Keratinocyte (primary cell): ENCODE measurements around the gene ZNF804B. TPM values are rescaled to one million over a fixed set of nuclear protein-coding genes. Genes with fewer than 3 reads are reported as not detected.

Experiments used
- DNase-seq: peaks from one replicate; pipeline ENCODE4 v3.0.0-alpha.2; 2011; ENCODE audit warnings: low read depth, missing footprints, low spot score
- FAIRE-seq: peaks from 2 replicates; lab custom pipeline; 2011; peaks lifted over from hg19 to GRCh38; lab: Jason Lieb, UNC
- H2AFZ ChIP-seq: 2 replicates; pipeline ENCODE4 v1.6.0; 2012; ENCODE audit warnings: low read length, control low read depth, inconsistent platforms; ENCODE audit not compliant: control insufficient read depth
- H3K27ac ChIP-seq: 2 replicates; pipeline ENCODE4 v1.5.1; 2011; ENCODE audit warnings: low read length; ENCODE audit not compliant: control insufficient read depth, insufficient read depth
- H3K27me3 ChIP-seq: 3 replicates; pipeline ENCODE4 v1.6.0; 2011; ENCODE audit warnings: low read length; ENCODE audit not compliant: control insufficient read depth, insufficient read depth; ENCODE audit errors: extremely low read depth
- H3K36me3 ChIP-seq, 2 experiments: 2 replicates in 1 of 2; 3 replicates in 1 of 2; pipeline ENCODE4 v1.5.1; 2011; ENCODE audit warnings: low read length in 2 of 2, mild to moderate bottlenecking in 1 of 2; ENCODE audit not compliant: control insufficient read depth in 2 of 2, insufficient read depth in 2 of 2; ENCODE audit errors: extremely low read depth in 1 of 2
- H3K4me1 ChIP-seq: 3 replicates; pipeline ENCODE4 v1.5.1; 2011; ENCODE audit warnings: low read length; ENCODE audit not compliant: control insufficient read depth, insufficient read depth; ENCODE audit errors: extremely low read depth
- H3K4me2 ChIP-seq: 3 replicates; pipeline ENCODE4 v1.6.0; 2011; ENCODE audit warnings: low read depth, low read length; ENCODE audit not compliant: control insufficient read depth, insufficient read depth; ENCODE audit errors: extremely low read depth
- H3K4me3 ChIP-seq, 3 experiments: fragments of 200-600 bp in 1 of 3; sonication (generic) in 1 of 3; 2 replicates in 2 of 3; 3 replicates in 1 of 3; pipeline ENCODE4 v1.5.1; 2011 to 2016; ENCODE audit warnings: low read length in 3 of 3, mild to moderate bottlenecking in 3 of 3, control low read depth in 2 of 3, inconsistent platforms in 1 of 3, low read depth in 1 of 3, mixed read lengths in 1 of 3, mixed run types in 1 of 3, moderate library complexity in 1 of 3; ENCODE audit not compliant: control insufficient read depth in 2 of 3, insufficient read depth in 2 of 3; ENCODE audit errors: extremely low read depth in 1 of 3
- H3K79me2 ChIP-seq: 2 replicates; pipeline ENCODE4 v1.6.0; 2012; ENCODE audit warnings: low read length; ENCODE audit not compliant: control insufficient read depth, insufficient read depth
- H3K9ac ChIP-seq: 3 replicates; pipeline ENCODE4 v1.6.0; 2011; ENCODE audit warnings: low read length; ENCODE audit not compliant: control insufficient read depth, insufficient read depth; ENCODE audit errors: extremely low read depth
- H3K9me1 ChIP-seq: 3 replicates; pipeline ENCODE4 v1.6.0; 2011; ENCODE audit warnings: low read length; ENCODE audit not compliant: control insufficient read depth, insufficient read depth; ENCODE audit errors: extremely low read depth
- H3K9me3 ChIP-seq: 2 replicates; pipeline ENCODE4 v1.5.1; 2012; ENCODE audit warnings: low read depth, low read length; ENCODE audit not compliant: control insufficient read depth
- H4K20me1 ChIP-seq: 3 replicates; pipeline ENCODE4 v1.6.0; 2011; ENCODE audit warnings: low read length; ENCODE audit not compliant: control insufficient read depth, insufficient read depth; ENCODE audit errors: extremely low read depth
- EZH2 ChIP-seq: IDR thresholded peaks from one replicate; pipeline ENCODE4 v1.6.1; 2012; ENCODE audit warnings: inconsistent platforms, mild to moderate bottlenecking, low read length, moderate library complexity
- dilution Hi-C: fragments of 300-500 bp; cut with MboI; formaldehyde crosslinking; loops from one replicate; pipeline ENCODE4 v1.7.0; 2020; ENCODE audit warnings: low sequenced_read_pairs; ENCODE audit not compliant: extremely low pct_ligation_motif_present
- polyA plus RNA-seq, 5 experiments: library from polyadenylated mRNA; depleted of rRNA in 3 of 5; stranded (reverse) in 3 of 5; stranded (forward) in 1 of 5; unstranded in 1 of 5; fragments of >200 nt; gene quantifications; 1 replicate in 1 of 5; 2 replicates in 3 of 5; 3 replicates in 1 of 5; pipeline versions ENCODE4 v1.2.1 to v1.2.3, GENCODE V29; 2011 to 2012; ENCODE audit warnings: missing spikeins in 2 of 5, low read depth in 1 of 5, low replicate concordance in 1 of 5
- TF ChIP-seq, protein P1 (sequence below), 3 experiments: IDR thresholded peaks in 1 of 3; conservative IDR thresholded peaks in 1 of 3; optimal IDR thresholded peaks in 1 of 3; 2 replicates in 2 of 3; 3 replicates in 1 of 3; pipeline versions ENCODE3 to v1.5.1; 2011; ENCODE audit warnings: low read length in 3 of 3, mild to moderate bottlenecking in 3 of 3, moderate library complexity in 2 of 3, control low read depth in 1 of 3, inconsistent platforms in 1 of 3; ENCODE audit not compliant: insufficient read depth in 2 of 3; ENCODE audit errors: extremely low read depth in 1 of 3

Gene ZNF804B
- polyA plus RNA-seq, 1 donor (not counting 4 experiments of a cell fraction or from before 2014, with no cell fraction given), result not detected

- FAIRE-seq (no peak), DNase-seq (no peak)
- H2AFZ ChIP-seq, result no peak overlapping the region
- no peaks in the 10 kb centered on the region for H4K20me1 ChIP-seq
- dilution Hi-C loops, result no loop called here
- no peak overlapping the region for H3K4me3 ChIP-seq
- H3K4me2 ChIP-seq, result no peak overlapping the region
- H3K36me3 ChIP-seq, result no peaks in the 10 kb centered on the region
- no peaks in the 10 kb centered on the region for H3K27me3 ChIP-seq
- H3K79me2 ChIP-seq, result no peaks in the 10 kb centered on the region
- H3K9me3 ChIP-seq, result no peaks in the 10 kb centered on the region
- no peaks in the 10 kb centered on the region for H3K9me1 ChIP-seq
- no peaks in the 10 kb centered on the region for H3K4me1 ChIP-seq
- H3K9ac ChIP-seq, result no peak overlapping the region
- H3K27ac ChIP-seq, result no peak overlapping the region
- no peak for TF ChIP-seq EZH2
- TF ChIP-seq, protein P1, sequence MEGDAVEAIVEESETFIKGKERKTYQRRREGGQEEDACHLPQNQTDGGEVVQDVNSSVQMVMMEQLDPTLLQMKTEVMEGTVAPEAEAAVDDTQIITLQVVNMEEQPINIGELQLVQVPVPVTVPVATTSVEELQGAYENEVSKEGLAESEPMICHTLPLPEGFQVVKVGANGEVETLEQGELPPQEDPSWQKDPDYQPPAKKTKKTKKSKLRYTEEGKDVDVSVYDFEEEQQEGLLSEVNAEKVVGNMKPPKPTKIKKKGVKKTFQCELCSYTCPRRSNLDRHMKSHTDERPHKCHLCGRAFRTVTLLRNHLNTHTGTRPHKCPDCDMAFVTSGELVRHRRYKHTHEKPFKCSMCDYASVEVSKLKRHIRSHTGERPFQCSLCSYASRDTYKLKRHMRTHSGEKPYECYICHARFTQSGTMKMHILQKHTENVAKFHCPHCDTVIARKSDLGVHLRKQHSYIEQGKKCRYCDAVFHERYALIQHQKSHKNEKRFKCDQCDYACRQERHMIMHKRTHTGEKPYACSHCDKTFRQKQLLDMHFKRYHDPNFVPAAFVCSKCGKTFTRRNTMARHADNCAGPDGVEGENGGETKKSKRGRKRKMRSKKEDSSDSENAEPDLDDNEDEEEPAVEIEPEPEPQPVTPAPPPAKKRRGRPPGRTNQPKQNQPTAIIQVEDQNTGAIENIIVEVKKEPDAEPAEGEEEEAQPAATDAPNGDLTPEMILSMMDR (optimal IDR thresholded peaks at IDR 0.05 in 1 of 3, IDR thresholded peaks at IDR 0.05 in 1 of 3, conservative IDR thresholded peaks at IDR 0.05 in 1 of 3; ENCODE audit: extremely low read depth in 1 of 3, insufficient read depth in 2 of 3, low read length in 3 of 3), result no peak
Measured at GRCh38 chr7:88922944-88923343, 163.4 kb downstream of the ZNF804B start.

GRCh38 chr7:88928276-88928675 lies 168.8 kb downstream of the ZNF804B start:
- no peak overlapping the region for H3K4me2 ChIP-seq

More at GRCh38 chr7:88928276-88928675, 168.8 kb downstream of the ZNF804B start:
- Histone ChIP-seq H3K36me3 (no peaks in the 10 kb centered on the region), H3K27me3 (no peaks in the 10 kb centered on the region), H3K9me1 (no peaks in the 10 kb centered on the region), H3K9me3 (no peaks in the 10 kb centered on the region), H3K4me1 (no peaks in the 10 kb centered on the region), H2AFZ (no peak overlapping the region), H3K27ac (no peak overlapping the region), H3K4me3 (no peak overlapping the region), H4K20me1 (no peaks in the 10 kb centered on the region), H3K79me2 (no peaks in the 10 kb centered on the region), H3K9ac (no peak overlapping the region)
- DNase-seq (no peak), FAIRE-seq (no peak)
- dilution Hi-C loops, result no loop called here
- TF ChIP-seq, protein P1 (optimal IDR thresholded peaks at IDR 0.05 in 1 of 3, IDR thresholded peaks at IDR 0.05 in 1 of 3, conservative IDR thresholded peaks at IDR 0.05 in 1 of 3; ENCODE audit: extremely low read depth in 1 of 3, insufficient read depth in 2 of 3, low read length in 3 of 3), result no peak
- no peak for TF ChIP-seq EZH2
